GM20000 (cell line): ENCODE data around the gene OGDHL.

ENCODE experiments used
- DNase-seq: peaks from one replicate; pipeline ENCODE4 v3.0.0; 2012; ENCODE audit warnings: low spot score
- CTCF ChIP-seq: IDR thresholded peaks from 2 replicates; pipeline ENCODE4 v1.5.1; 2012; ENCODE audit warnings: mild to moderate bottlenecking, control low read depth; ENCODE audit errors: extremely low read depth, missing control alignments

OGDHL gene

GRCh38 chr10:49761789-49762565 lies at the start of gene OGDHL:
TSS of gene OGDHL (minus strand) at chr10:49762323. CDS start at chr10:49758592, 3,731 bp downstream.
- peak; percentile 91 for DNase-seq
- TF ChIP-seq CTCF: no peak

GRCh38 chr10:49803988-49804387 lies 41.9 kb upstream of the OGDHL start:
- no peak for DNase-seq
- TF ChIP-seq CTCF: no peak

- DNase-seq: no peak
- TF ChIP-seq CTCF: no peak
Measured at GRCh38 chr10:49798275-49798674, 36.2 kb upstream of the OGDHL start.

GRCh38 chr10:49791100-49791499 lies 29.0 kb upstream of the OGDHL start:
- no peak for DNase-seq
- TF ChIP-seq CTCF: no peak

GRCh38 chr10:49784681-49785080 lies 22.6 kb upstream of the OGDHL start:
- no peak for TF ChIP-seq CTCF
- DNase-seq: no peak

- TF ChIP-seq CTCF: no peak
- DNase-seq: no peak
Measured at GRCh38 chr10:49783645-49784044, 21.5 kb upstream of the OGDHL start.

- DNase-seq: no peak
- TF ChIP-seq CTCF: no peak
Measured at GRCh38 chr10:49781247-49781646, 19.1 kb upstream of the OGDHL start.
